GM10266 (cell line): ENCODE data around the gene SHROOM3.

Source experiments
- DNase-seq: peaks from one replicate; pipeline ENCODE4 v3.0.0; 2012; ENCODE audit errors: extremely low spot score
- CTCF ChIP-seq: IDR thresholded peaks from 2 replicates; pipeline ENCODE4 v1.5.1; 2012; ENCODE audit warnings: mild to moderate bottlenecking, low read depth; ENCODE audit not compliant: control insufficient read depth, insufficient read depth; ENCODE audit errors: missing control alignments

The SHROOM3 gene

GRCh38 chr4:76779740-76780459, 344.9 kb downstream of the SHROOM3 start:
- no peak for DNase-seq
- no peak for TF ChIP-seq CTCF

- no peak for TF ChIP-seq CTCF
- DNase-seq = no peak
Measured at GRCh38 chr4:76780781-76781697, 346.0 kb downstream of the SHROOM3 start.

GRCh38 chr4:76781698-76782595, 346.9 kb downstream of the SHROOM3 start:
- peak; percentile 27 for DNase-seq
- no peak for TF ChIP-seq CTCF

- TF ChIP-seq CTCF = no peak
- no peak for DNase-seq
Measured at GRCh38 chr4:76782837-76783236, 347.8 kb downstream of the SHROOM3 start.

- no peak for TF ChIP-seq CTCF
- DNase-seq = no peak
Measured at GRCh38 chr4:76783836-76784235, 348.8 kb downstream of the SHROOM3 start.

GRCh38 chr4:76784237-76784636, 349.2 kb downstream of the SHROOM3 start:
- TF ChIP-seq CTCF = no peak
- DNase-seq = no peak
